Activated gamma-delta T cell treated with anti-CD3 and anti-CD28 coated beads, Interleukin-2, amount 50 U/mL, for 16 hours (primary cell): ENCODE measurements around the gene ERC2.

Experiments
- DNase-seq: peaks from one replicate; pipeline ENCODE4 v3.0.0-alpha.2; 2020; ENCODE audit warnings: low read depth

The ERC2 gene

DNA sequence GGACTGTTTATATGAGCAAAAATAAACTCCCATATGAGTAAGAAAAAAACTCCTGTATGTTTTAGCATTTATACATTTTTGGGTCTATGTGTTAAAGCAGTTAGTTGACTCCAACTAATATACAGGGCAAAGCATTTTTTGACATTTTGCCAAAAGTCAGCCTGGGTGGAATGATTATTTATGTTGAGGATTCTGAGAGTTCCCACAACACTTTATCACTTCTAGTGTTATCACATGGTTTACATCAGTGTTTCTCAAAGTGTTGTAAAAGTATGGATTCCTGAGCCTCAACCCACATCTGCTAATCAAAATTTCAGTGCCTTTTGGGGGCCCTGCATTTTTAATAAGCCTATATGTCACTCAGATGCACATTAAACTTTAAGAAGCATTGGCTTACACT, 643.9 kb downstream of the ERC2 start:
- DNase-seq = no peak

DNA sequence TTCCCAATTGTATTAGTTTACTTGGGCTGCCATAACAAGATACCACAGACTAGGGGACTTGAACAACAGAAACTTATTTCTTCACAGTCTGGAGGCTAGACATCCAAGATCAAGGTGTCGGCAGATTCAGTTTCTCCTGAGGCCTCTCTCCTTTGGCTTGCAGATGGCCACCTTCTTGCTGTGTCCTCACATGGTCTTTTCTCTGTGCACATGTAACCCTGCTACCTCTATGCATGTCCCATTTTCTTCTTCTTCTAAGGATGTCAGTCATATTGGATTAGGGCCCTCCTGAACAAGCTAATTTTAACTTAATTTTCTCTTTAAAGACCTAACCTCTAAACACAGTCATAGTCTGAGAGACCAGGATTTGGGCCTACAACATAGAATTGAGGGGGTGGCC, 644.4 kb downstream of the ERC2 start:
- no peak for DNase-seq

DNA sequence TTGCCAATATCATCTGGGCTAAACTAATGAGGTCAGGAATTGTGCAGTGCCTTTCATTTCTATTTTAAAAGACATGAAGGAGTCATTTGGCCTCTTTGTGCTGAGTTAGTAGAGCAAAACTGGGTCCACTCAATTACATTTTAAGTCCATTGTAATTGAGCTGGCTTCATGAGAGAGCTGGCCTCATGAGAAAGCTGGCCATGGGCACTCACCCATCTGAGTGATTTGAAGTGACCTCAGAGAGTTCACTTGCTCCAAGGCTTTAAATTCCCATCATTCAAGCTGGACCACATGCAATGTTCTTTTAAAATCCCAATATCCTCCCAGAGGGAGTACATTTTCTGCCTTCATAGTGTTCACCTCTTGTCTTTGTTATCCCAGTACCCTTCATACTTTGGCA, 645.3 kb downstream of the ERC2 start:
- DNase-seq = no peak

DNA sequence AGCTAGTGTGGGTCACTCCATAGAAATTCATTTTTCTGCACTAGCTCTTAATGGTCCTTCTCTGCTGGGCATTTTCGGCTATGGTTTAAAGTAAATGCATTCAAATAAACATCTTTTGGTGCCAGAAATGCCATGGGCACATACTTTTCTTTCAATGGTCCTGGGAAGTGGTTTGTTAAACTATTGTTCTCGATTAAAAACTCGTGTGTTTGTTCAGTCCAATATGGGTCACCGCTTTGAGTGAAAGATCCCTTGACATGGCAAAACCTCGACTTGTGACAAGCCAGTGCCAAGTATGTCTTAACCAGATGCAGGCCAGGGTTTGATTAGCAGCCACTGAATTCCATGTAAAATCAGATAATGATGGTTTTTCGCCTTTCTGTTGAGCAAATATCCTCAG, 649.3 kb downstream of the ERC2 start:
- DNase-seq = no peak

DNA sequence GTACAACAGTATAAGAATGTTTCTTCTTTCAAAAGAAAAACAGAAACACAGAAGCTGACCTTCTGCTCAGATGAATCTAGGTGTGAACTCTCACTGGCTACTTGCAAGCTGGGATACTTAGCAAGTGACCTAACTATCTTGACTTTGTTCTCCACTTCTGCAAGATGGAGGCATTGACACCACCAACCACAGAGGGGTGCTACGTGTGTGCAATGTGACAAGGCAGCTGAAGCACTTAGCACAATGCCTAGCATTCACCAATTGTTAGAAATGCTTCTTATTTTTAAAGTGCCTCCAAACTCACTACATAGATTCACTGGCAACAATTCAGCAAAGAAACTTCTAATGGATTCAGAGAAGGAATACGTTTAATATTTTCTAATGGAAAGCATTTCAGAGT, 649.8 kb downstream of the ERC2 start:
- DNase-seq = no peak

DNA sequence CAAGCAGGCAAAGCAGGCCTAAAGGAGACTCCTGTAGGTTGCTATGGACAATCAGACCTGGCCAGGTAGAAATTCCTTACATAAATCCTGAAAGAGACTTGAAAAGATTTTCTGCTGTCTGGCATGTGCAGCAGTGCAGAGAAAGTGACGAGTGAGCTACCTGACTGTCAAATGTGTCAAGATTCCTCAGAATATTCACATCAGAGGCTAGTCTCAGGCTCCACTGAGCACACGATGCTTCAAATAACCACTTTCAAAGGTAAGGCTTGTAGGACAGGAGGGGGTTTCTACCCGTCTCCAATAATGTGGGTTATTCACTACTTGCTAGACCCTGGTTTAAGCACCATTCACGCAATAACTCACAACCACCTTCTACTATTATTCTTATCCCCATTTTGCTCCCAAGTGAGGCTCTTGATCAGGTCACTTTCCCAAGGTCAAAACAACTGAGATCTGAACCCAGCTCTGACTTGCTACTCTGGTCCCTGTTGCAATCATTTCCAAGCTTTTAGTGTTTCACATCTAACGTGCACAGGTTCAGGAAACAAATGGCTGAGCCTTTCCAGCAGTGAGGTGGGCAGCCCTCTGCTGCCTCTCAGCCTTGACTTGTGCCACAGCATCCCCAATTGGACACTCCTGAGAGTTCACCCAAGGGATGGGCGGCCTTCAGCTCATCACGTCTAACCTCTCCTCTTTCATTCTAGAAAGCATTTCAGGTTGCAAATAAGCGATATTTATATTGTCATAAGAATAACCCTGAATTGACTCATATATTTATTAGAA, 651.3 kb downstream of the ERC2 start:
- DNase-seq = no peak

DNA sequence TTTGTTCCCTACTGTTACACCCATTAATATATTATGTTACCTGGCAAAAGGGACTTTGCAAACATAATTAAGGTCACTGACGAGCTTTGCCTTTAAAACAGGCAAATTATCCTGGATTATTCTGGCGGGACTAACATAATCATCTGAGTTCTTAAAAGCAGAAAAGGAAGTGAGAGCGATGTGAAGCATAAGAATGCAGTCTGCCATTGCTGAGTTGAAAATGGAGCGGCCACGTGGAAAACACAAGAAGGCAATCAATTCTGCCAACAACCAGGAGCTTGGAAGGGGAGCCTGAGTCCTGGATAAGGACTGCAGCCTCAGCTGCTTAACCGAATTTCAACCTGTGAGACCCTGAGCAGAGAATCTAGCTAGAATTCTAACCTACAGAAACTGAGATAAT, 653.0 kb downstream of the ERC2 start:
- DNase-seq = no peak

DNA sequence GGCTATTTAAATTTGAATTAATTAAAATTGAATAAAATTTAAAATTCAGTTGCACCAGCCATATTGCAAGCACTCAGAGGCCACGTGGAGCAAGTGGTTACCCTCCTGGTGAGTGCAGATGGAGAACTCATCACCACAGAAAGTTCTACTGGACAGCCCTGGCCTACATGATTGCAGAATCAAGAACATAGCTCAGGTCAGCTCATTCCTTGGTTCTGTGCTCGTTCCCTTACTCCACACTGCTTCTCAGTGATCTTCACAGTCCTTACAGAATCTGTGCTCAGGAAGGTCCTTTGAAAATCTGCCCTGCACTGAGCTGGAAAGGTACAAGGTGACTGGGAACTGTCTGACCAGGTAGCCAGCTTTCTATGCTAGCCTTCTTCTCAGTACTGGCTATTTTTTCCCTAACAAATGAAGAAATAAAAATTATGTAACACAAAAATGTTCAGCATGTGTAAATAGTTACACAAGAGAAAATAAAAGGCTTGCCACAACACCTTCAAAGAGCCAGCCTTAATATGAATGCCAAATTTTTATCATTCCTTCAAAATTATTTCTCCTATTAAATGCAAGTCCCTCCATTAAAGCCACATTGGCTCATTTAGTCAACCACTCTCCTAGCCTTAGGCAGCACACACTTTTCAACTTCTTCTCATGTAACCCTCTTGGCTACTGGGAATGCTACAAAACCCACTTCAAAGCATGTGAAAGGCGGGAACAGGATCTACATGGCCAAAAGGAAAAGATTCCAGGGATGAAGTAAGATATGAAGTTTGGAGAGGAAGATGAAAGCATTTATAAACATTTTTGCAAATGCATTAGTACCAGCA, 654.8 kb downstream of the ERC2 start:
- DNase-seq = no peak

DNA sequence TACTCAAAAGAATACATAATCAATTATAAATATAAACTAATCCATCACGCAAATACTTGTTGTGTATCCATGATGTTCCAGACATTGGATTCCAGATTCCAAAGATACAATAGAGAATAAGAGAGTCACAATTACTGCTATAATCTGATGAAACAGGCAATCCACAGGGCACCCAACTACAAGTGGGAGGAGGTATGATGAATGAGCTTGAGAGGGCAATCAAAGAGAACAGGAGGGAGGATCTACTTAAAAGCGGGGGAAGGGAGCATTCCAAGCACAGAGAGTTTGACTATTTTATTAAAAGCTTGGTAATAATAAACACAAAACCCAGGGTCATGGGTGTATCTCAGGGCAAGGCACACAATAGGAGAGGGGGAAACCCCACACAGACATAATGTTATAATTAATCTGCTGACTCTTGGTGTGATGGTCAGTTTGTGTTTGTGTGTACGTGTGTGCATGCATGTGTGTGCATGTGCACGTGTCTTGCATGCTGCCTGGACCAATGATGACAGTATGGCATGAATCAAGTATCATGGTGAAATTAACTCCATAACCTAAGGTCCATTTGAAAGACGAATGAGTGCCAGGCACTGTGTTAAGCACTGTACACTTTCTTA, 655.8 kb downstream of the ERC2 start:
- no peak for DNase-seq

DNA sequence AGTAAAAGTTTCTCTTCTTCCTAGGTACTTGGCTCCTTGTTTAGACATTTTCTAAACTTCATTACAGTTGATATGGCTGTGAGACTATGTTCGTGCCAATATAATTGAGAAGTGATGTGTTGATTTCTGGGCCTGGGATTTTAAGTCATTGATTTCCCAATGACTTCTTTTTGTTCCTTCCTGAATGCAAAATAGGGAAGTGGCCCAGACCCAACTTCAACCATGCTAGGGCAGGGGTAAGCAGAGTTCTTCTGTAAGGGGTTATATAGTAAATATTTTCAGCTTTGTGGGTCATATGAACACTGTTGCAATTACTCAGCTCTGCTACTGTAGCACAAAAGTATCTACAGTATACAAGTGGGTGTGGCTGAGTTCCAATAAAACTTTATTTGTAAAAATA, 661.1 kb downstream of the ERC2 start:
- no peak for DNase-seq

DNA sequence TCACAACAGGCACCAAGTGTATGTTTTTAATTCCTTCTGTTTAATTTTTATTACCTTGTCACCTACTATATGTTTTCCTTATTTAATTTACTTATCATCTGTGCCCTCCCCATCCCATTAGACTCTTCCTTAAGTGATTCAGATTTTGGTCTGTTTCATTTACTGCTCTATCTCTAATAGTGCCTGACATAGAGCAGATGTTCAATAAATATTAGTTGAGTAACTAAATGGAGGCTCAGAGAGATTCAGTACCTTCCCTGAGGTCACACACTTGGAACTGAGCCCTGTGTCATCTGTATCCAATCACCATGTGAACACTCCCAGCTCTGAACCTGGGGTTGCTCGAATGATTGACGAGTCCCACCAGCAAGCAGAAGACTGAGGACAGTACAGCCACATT, 663.1 kb downstream of the ERC2 start:
- no peak for DNase-seq

DNA sequence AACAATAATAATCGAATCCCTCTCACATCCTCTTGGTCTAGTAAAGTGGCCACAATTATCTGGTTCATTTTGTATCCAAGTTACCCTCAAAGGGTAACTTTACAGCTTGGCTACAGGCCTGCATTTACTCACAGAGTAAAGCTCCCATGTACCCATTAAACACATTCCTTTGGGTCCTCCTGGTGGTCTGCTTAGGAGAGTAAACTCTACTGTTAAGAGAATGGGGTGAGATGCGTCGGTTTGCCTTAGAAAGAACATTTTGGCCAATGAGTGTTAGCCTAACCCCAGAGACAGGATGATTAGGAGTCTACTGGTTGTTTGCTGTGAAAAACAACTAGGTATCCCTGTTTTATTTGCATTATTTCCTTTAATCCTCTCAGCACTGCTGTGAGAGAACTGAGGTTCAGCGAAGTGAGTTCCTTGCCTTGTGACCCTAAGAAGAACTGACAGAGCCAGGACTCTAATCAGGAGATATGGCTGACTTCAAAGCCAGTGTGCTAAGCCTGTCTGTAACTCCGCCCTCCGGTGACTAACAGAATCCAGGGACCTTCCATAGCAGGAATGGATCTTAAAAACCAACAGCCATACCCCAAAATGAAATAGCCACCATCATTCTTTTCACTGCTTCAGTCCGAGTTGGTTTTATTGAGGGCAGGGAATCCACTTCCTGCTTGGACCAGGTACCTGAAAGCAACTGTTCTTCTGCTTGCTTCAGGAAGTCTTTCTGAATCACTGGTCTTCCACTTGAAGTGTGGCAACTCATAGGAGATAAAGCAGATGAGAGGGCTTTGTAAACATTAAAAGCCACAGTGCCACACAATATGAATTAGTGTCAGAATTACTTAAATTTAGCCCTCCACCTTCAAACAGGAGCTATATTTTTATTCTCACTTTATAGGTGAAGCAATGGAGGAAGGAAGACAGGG, 663.8 kb downstream of the ERC2 start:
- no peak for DNase-seq

DNA sequence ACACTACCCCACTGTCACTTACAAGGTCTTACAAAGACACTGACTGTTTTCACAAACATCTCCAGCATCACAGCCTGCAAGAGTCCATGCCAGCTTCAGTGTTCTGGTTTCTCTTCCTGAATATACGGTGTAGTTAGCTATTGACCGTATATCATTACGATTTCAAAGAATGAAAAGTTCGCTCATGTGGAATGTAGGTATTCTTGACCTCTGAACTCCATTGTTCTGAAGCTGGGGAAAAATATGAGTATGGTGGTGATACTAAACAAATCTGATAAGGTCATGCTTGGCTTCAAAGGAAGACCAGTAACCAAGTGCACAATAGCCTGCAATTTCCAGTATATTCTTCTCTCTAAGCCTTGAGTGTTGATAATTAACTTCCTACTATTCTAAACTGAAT, 665.5 kb downstream of the ERC2 start:
- DNase-seq = no peak

DNA sequence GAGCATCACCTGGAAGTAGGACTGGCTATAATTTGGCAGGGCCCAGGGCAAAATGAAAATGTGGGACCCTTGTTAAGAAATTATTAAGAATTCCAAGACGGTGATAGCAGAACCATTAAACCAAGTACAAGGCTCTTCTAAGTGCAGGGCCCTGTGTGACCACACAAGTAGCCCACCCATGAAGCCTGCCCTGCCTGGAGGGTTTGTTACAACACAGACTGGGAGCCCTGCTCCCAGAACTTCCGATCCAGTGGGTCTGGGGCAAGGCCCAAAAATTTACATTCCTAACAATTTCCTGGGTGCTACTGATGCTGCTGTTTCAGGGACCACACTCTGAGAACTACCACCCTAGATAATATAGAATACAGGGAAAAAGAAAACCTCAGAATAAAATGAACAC, 666.6 kb downstream of the ERC2 start:
- DNase-seq = no peak

DNA sequence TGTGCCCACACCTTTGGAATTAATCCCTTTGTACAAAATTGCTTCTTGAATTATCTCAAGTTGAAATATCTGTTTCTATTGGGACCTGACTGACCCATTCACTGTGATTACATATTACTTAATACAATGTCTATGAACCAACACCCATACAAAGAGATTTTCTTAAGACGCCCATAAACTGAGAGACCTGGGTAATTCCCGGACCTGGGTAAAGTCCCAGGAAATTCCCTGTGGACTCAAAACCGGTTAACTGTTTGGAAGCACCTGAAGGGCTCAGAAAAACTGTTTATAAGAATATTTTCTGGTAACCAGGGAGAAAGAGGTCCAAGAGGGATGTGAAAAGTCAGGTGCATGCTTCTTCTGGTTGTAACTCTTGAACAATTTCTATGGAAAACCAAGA, 667.2 kb downstream of the ERC2 start:
- DNase-seq = no peak

DNA sequence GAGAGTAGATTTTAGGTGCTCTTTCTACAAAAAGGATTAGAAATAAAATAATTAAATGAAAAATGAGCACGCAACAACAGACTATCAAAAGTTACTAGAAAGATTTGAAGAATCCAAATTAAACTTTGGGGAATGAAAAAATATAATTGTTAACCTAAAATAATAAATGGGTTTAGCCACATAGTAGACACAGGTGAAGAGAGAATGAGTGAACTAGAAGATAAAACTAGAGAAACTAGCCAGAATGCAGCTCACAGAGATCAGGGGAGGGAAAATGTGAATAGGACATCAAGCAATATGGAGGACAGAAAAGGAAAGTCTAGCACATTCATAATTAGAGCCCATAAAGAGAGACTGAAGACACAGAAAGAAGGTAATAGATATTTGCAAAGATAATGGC, 670.5 kb downstream of the ERC2 start:
- no peak for DNase-seq

DNA sequence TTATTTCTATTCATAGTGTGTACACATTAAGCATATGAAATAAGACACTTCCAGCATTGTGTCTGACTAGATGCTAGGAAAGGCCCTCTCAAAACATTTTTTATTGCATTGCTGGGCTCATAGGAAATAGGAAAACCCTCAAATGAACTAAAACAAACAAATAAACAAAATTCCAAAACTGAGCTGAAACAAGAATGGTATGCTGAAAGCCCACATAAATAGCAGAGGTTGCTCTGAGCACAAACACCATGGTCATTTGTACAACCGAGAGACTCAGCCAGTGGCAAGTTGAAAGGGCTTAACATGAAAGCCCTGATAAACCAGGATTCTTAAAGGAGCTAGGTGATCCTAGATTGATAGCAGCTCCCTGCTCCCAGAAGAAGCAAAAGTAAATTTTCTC, 671.2 kb downstream of the ERC2 start:
- no peak for DNase-seq

DNA sequence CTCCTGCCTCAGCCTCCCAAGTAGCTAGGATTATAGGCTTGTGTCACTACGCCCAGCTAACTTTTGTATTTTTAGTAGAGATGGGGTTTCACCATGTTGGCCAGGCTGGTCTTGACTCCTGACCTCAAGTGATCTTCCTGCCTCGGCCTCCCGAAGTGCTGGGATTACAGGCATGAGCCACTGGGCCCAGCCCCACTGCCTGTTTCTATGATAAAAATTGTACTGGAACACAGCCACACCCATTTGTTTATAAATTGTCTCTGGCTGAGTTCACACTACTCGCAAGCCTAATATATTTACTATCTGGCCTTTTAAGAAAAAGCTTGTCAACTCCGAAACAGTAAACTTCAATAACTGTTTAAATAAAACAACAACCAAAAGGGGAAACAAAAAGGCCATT, 671.7 kb downstream of the ERC2 start:
- no peak for DNase-seq

DNA sequence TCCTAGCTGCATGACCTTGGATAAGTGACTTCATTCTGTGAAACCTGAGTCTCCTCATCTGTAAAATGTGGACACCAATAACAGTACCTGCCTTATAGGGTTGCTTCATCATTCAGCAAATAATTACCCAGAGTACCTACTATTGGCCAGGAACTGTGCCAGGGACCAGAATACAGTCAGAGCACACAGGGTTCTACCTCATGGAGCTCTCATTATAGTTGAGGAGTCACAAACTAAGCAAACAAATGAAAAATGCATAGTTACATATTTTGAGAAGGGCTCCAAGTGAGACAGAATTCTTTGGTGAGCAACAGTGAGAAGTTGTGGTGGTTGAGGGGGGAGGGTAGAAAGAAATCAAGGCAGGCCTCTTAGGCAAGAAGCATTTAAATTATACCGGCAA, 672.5 kb downstream of the ERC2 start:
- DNase-seq = no peak

DNA sequence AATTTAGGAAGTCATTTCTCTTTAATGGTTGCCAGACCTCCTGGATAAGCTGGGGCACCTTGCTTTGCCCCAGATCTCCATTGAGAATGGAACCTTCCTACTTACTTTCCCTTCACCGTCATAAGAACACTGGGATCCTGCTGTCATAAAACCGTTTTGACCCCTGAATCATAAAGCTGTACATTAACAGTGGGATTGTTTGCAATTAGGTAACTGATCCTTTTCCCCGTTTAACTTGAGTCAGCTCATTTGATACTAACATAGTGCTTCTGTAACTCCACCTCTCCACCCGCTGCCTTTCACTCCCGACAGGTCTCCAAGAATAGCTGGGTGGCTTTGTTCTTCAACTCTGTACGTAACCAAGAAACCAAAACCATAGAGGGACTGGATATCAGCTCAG, 673.0 kb downstream of the ERC2 start:
- no peak for DNase-seq

DNA sequence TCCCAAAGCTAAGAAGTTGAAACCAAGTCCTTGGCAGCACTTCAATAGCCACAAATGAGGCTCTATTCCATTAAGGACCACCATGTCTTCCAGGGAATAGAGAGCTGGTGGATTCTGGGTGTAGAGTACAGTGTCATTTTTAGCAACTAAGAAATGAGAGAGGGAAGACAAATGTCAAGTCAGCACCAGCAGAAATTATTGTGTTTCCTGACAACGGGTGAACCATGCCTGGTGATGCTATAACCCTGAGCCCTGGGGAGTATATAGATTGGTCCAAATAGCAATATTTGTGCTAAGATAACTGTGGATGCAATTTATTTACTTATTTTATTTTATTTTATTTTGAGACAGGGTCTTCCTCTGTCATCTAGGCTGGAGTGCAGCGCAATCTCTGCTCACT, 675.5 kb downstream of the ERC2 start:
- no peak for DNase-seq

DNA sequence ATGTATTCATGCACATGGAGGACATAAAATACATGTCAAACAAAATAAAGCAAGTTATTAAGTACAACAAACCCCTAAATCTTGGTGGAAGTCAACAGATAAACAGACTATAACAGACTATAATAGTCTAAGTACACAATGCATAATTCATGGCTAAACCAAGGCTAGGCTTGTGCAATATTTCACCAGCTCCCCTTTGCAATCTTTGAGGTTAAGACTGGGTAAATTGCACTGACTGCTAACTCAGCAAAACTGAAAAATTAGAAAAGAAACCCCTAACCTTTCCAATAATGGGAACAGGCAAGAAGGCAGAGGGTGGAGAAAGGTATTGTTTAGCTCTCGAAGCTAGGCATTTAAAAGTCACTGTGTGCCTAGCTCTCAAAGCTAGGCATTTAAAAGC, 676.3 kb downstream of the ERC2 start:
- DNase-seq = no peak
